GM10266 (cell line): ENCODE measurements around the gene RXRG.

ENCODE experiments used
- DNase-seq: peaks from one replicate; pipeline ENCODE4 v3.0.0; 2012; ENCODE audit errors: extremely low spot score
- CTCF ChIP-seq: IDR thresholded peaks from 2 replicates; pipeline ENCODE4 v1.5.1; 2012; ENCODE audit warnings: mild to moderate bottlenecking, low read depth; ENCODE audit not compliant: control insufficient read depth, insufficient read depth; ENCODE audit errors: missing control alignments

The RXRG gene

GRCh38 chr1:165387505-165387904 lies 57.4 kb downstream of the RXRG start:
- no peak for TF ChIP-seq CTCF
- no peak for DNase-seq

- no peak for DNase-seq
- TF ChIP-seq CTCF = no peak
These were observed 61.1 kb downstream of the RXRG start for GRCh38 chr1:165383599-165384405.

GRCh38 chr1:165383067-165383466 lies 61.9 kb downstream of the RXRG start:
- no peak for TF ChIP-seq CTCF

GRCh38 chr1:165381745-165382505 lies 63.0 kb downstream of the RXRG start:
- no peak for DNase-seq
- TF ChIP-seq CTCF = no peak

More at GRCh38 chr1:165383067-165383466, 61.9 kb downstream of the RXRG start:
- no peak for DNase-seq

GRCh38 chr1:165376811-165377311 lies 68.1 kb downstream of the RXRG start:
- DNase-seq = no peak
- no peak for TF ChIP-seq CTCF

- no peak for TF ChIP-seq CTCF
- no peak for DNase-seq
These were observed 68.7 kb downstream of the RXRG start for GRCh38 chr1:165376041-165376810.
